HG03045 (cell line): Measurements from ENCODE around the gene UBASH3B.

ENCODE experiments used
- ATAC-seq: cut with Tn5 transposase; IDR thresholded peaks from one replicate; pipeline ENCODE4 v1.9.1; 2021; ENCODE audit warnings: mild to moderate bottlenecking, moderate library complexity; ENCODE audit not compliant: unreplicated experiment

The UBASH3B gene

DNA sequence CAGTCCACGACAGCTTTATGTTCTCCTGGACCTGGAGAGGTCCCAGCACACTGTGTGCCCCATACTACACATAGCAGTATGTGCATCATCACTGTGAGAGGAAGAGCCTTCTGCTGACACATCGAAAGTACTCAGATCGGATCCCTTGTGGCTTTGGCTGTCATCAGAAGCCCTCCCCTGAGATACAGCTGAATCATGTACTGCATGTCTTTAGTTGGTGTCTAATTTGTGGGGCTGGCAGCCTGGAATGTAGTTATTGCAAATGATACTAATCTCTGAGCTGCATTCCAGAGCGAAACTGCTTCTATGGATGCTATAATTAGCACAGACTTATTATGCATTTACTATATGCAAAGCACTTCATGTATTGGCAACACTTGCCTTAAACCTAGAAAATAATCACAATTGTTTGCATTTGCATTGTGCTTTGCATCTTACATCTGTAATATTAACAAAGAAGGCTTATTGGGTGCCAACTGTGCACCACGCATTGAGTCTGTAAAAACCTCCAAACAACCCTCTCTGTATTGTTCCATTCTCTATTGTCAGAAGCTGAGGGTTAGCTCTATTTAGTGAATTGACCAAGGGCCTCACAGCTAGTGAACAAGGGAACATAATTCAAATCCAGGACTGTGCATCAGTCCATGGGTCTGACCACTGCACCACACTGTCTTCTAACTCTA is 93.6 kb downstream of the UBASH3B start:
- ATAC-seq: peak; percentile 79

DNA sequence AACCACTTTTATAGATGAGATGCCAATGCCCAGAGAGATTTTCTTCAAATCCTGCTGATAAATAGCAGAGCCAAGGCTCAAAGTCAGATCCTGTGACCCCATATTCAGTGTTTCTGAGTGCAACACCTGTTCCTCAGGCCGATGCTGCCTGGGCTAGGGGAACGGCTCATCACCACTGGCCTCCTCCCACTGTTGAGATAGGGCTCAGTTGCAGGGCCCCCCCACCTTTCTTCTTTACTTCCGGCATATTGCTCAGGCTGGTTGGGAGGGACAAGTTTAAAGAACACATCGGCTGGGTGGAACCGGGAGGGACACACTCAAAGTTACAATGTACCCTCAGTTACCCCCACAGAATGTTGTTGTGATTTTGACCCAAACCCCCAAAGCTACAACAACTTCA is 94.5 kb downstream of the UBASH3B start:
- ATAC-seq: no peak

DNA sequence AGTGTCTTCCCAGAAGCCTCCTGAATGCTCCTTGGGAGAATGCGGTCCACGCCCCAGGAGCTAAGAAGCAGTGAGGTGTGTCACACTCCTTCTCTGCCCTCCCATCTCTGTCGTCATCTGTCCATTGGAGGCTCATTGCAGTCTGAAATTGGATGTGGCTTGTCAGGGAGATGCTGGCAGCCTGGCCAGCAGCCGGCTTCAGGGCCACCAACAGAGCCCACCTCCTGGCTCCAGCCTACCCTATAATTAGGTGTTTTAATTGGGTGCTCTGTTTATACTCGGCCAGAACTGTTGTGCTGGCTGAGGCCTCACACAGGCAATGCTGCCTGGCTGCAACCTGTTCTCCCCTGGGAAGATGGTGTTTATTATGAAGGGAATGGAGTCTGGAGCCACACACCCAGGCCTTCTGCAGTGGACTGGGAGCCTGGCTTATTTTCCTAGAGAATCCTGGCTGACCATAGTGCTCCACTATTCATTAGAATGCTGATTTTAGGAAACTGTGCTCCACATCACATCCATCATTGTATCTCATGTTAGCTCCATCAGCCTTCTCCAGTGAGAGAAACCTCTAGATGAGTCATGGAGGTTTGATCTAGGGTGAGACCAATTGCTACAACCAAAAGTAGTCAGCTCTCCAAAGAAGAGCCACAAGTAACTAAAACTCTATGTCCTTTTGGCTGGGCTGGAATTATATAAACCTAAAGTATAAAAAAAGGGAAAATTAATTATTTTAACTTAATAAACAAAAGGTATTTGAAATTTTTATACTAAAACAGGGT is 96.0 kb downstream of the UBASH3B start:
- ATAC-seq: no peak

DNA sequence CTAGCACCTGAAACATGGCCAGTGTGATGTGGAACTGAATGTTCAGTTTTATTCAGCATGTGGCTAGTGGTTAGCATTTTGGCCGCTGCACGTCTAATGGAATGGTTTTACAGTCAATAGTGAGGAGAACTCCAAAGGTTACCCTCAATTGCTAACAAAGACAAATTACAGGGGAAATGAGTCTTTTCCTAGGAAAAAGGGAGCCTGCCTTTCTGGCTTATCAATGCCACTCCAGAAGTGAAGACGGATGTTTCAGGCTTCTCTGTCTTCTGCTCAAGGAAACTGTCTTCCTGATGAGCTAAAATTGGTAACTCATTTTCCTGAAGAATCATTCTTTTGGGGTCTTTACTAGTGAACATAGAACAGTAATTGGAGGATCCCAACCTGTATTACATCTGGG is 98.5 kb downstream of the UBASH3B start:
- no peak for ATAC-seq

DNA sequence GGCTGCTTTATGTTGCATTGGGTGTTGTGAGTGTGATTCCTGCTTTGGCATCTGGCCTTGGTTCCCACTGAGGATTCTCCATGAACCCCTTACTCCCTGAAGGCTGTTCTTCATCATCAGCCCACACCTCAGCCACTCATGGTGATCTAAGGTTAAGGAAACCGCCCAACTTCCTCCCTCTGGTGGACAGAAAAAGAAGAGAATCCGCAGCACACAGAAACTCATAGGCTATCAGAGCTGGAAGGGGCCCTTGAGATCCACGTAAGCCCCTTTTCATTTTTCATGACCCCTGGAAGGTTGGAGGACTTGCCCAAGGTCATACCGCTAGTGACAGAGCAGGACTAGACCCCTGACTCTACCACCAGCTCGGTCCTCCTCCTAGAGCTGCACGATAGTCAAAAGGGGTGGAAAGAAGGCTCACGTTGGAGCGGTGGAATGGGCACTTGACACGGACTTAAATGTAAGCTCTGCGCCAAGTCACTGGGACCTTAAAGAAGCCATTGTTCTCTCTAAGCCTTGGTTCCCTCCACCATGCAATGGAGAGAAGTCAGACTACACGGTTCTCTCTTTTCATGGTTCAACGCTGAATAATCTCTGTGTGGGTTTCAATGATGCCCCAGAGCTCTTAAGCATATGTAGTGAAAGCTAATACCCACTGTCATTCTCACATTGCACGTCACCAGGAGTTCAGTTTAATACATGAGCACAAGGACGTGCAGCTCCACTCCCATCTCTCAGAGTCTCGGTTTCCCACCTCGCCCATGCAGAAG is 99.2 kb downstream of the UBASH3B start:
- no peak for ATAC-seq

DNA sequence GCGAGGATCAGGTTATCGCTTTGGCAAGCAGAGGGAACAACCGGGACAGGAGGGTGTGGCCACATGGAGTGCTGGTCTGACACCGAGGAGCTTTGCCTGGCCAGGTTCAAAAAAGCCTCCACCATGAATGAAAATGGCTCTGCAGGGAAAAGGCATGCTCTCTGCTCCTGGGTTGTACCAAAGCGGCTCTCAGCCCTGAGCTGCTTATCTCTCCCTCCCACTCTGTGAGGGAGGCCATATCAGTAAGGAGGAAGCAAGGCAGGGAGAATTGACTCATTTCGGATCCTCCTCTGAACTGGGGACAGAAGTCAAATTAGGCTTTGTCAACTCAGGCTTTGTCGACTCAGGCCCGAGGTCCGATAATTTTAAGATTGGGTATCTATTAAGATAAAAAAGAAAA is 99.9 kb downstream of the UBASH3B start:
- no peak for ATAC-seq

DNA sequence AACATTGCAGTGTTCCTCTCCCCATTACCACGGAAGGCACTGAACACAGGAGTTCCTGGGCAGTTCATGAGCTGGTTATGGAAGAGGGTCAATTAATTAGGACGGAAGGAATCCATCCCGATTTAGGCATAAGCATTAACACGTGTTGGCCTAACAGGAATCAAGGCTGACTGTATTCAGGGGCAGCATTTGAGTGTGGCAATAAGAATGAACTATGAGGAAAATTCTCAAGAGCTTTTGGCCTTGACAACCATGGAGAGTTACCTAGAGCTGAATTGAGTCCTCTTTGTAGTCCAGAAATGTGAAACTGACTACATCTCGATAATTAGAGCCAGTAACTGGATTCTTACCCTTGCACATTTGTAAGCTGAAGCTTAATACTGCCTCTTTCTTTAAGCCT is 100.4 kb downstream of the UBASH3B start:
- ATAC-seq: no peak

DNA sequence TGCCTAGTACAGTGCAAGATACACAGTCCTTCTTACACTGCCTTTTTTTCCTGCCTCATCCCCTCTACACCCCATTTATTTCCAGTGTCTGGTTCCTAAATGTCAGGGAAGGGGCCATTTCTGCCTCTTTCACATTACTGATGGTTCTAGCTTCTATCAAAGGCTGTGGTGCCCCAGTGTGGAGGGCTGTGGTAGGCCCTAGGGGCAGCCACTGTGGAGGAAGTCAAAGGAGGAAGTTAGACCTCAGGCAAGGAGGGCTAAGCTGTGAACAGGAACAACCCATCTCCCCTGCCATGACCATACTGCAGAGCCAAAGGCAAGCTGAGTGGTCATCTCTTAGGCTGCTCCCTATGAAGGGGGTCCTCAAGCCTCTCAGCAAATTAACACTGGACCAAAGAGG is 100.9 kb downstream of the UBASH3B start:
- no peak for ATAC-seq

DNA sequence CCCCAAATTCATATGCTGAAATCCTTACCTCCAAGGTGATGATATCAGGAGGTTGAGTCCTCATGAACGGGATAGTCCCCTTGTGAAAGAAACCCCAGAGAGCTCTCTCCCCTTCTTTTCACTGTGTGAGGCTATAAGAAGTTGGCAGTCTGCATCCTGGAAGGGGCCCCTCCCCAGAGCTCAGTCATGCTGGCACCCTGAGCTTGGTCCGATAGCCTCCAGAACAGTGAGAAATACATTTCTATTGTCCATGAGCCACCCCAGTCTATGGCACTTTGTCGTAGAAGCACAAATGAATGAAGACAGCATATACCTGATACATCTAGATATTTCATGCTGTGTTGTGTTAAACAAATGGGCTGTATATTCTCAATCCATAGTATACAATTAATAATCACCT is 101.7 kb downstream of the UBASH3B start:
- no peak for ATAC-seq

DNA sequence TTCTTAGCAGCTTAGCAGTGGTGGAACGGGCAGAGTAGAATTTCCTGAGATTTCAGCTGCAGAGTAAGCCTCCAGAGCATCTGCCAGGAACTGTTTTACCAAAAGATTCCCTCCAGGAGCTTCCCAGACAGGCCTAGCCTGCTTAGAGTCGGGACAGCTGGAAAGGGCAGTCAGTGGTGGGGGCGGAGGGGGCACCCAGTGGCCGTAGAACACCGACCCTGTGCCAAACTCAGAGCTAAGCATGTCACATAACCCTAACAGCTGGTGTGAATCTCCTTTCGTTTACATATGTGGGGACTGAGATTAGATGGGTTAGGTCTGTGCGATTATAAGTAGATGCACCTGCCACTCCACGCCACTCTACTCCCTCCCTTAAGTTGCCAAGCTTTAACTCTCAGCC is 102.8 kb downstream of the UBASH3B start:
- no peak for ATAC-seq

DNA sequence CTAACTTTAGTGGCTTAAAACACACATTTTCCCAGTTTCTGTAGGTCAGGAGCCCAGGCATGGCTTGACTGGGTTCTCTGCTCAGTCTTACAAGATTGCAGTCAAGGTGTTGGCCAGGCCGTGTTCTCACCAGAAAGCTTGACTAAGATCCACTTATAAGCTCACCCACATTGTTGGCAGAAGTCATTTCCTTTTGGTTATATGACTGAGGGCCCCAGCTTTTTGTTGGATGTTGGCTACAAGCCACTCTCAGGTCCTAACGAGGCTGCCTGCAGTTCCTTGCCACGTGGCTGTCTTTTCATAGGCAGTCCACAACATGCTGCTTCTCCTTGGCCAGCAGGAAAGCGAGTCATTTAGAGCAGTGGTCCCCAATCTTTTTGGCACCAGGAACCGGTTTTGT is 103.5 kb downstream of the UBASH3B start:
- no peak for ATAC-seq

DNA sequence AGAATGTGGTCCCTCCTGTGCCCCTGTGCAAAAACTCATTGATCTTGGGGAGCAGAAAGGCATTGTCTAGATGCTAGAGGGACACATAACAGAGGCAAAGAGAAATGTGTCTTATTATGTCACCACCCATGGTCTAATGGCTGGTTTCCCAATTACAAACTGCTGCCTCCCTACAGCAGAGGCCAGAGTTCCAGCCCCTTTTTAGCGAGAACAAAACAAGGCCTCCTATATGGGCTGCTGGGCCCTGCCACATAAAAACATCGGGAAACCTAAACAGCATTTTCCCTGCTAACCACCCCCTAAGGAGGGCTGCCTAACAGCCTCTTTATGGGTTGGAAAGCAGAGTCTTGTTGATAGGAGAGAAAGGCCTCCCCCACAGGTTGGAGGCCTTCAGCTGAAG is 107.6 kb downstream of the UBASH3B start:
- ATAC-seq: no peak

DNA sequence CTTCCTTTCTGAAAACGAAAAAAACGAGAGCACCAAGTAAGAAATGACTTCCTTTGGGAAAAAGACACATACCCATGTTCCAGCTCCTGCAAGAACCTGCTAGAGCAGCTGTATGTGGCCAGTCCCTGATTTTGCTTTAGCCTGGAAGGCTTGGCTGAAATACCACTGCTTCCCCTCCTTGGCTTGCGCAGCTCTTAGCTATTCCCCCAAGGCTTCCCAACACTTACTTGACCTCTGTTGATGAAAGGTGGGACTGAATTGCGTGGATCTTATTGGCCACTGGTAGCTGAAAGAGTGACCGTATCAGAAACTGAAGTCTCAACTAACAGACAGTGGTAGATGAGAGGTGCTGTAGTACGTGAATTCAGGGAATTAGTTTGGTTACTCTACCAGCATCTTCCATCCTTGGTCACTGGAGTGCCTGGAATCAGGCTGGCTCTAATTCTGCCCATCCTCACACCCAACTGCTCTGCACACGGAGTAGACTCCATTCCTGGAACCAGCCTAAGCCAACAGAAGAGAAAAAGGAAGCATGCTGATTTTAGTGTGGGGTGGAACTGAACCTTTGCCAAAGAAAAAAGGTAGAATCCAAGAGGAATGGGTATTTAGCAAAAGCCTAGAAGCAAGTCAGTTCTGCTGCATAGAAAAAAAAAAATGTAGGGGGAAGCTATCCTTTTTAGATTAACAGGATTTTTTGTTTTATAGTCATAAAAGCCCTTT is 109.0 kb downstream of the UBASH3B start:
- no peak for ATAC-seq

DNA sequence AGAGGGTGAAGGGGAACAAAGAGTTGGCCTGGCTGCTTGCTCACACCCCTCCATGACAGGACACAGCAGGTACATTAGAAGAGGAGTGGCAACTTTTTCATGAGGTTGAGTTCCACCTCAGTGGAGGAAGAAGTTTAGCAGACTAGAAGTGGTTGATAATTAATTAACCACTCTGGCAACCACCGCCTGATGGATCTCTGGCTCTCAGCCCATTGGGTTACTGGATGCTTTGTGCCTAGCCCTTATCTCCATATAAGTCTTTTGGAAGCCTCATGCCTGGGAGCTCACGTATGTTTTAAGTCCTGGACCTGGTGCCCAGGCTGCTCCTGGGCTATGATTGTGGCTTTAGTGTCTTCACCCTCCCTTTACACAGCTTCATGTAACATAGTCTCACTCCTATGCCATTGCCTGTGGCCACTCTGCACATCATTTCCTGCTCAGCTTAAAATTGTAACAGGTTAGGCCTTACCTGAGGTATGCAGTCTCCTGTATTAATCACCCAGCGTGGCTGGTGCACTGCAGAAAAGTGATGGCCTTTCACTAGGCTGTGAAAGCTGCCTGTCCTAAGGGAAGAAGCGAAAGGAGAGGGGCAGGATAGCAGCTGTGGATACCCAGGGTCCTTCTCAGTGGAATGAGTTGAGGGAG is 110.1 kb downstream of the UBASH3B start:
- ATAC-seq: no peak

DNA sequence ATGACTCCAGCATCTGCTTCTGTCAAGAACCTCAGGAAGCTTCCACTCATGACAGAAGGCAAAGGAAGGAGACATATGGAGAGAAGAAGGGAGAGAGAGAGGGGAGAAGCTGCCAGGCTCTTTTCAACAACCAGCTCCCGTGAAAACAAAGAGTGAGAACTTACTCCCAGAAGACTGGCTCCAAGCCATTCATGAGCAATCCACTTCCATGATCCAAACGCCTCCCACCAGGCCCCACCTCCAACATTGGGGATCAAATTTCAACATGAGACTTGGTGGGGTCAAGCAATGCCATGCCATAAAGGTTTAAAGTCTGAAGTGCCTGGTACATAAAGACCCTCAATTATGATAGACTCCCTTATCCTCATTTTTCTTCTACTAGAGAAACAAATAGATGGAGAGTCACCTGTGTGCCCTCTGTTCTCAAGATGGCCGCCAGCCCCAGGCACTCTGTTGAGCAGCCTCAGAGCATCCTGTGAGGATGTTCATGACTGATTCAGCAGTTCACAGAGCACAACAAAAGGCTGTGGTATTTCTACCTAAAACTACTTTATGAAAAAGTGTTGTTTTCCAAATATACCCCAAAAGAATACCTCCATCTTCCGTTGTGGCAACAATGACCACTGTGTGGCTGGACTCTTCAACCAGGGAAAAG is 113.7 kb downstream of the UBASH3B start:
- ATAC-seq: no peak

DNA sequence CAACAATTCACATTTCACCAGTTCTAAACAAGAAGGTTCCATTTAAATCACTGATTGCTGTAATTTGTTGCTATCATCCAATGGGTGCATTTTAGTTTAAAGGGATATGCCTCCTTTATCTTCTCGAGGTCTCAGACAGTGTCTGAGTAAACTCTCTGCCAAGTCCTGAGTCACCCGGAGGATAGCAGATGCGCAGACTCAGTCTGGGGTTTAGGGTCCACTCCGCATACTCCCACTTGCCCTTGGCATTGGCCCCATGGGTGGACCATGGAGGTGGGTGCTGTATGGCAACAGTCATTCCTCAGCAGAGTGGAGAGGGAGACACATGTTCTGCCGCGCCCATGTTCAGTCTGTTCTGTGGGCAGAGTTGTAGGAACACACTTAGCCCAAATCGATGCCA is 117.4 kb downstream of the UBASH3B start:
- ATAC-seq: no peak

DNA sequence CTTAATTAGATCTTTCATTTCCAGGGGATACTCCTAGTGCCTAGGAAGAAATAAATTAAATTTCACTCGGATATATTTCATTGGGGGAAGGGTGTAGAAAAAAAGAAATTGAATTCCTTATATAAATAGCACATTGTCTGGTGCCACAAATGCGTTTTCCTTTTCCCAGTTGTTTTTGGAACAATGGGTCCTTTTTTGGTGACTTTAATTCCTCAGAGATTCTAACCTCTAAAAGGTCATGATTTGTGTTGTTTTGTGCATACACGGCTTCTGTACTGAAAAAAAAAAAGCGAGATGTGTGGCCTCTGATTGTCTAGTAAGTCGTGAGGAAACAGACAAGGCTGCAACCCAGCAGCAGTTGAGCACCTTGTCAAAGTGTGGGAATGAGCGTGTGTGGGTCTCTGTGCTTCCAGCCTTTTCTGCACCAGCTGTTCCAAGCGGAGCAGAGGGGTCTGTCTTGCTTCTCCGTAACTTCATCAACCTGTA is 118.3 kb downstream of the UBASH3B start:
- no peak for ATAC-seq

DNA sequence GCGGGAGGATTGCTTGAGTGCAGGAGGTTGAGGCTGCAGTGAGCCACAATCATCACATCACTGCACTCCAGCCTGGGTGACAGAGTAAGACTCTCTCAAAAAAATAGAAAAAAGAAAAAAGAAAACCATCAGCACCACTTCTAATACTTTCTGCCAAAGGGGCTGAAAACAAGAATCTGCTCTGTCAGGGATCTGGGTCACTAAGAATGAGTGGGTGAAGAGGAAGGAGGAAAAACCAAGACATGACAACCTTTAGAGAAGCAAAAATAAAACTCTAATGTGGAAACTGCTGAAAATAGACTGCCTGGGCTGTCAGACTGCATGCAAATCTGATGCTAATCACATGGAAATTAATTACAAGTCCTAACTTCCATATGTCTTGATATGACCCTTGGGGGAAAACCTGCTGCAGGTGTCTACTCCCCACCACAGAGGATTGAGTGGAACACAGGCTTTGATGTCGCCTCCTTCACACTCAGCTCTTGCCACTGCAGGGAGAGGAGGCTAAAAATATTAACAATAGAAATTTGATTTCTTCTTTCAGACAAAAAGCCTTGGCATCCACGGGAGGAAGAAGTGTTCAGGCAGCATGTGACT is 120.3 kb downstream of the UBASH3B start:
- ATAC-seq: no peak

DNA sequence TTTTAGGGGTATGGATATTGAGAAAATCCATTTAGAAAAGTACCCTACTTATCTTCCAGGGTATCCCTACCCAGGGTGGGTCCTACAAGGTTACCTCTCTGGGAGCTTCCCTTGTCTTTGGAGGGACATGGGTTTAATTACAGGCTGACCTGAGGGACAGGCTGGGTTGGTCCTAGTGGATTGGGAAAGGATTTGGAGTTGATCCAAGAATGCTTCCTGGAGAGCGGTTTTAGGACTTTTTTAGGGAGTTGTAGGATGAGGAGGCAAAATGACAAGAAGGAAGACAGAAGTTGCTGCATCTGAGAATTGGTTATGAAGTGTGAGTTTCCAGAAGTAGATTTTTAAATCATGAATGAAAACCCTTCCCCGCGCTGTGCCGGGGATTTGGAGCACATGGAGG is 121.0 kb downstream of the UBASH3B start:
- ATAC-seq: no peak

DNA sequence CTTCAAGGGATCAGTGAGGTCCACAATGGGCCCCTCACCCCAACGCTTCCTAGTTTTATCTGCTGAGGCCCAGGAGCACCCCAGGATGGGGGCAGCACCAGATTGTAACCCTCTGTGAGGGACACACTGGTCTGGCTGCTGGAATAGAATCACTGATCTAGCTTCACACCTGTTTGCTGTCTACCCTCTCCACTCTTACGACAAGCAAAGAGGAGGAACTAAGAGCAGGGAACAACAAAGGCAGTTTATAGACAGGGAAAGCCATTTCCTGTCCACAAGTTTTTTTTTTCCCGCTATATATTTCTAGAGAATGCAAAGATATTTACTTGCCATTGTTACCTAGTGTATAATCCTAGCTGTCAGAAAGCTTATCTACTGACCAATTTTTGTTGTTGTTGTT is 121.8 kb downstream of the UBASH3B start:
- no peak for ATAC-seq
